CD4-positive, alpha-beta T cell treated with Interleukin-15 for 1 hour (primary cell): ENCODE data around the gene ARHGAP42.

ENCODE experiments used
- DNase-seq: peaks from one replicate; pipeline ENCODE4 v3.0.0-alpha.2; 2020

Gene ARHGAP42

DNA sequence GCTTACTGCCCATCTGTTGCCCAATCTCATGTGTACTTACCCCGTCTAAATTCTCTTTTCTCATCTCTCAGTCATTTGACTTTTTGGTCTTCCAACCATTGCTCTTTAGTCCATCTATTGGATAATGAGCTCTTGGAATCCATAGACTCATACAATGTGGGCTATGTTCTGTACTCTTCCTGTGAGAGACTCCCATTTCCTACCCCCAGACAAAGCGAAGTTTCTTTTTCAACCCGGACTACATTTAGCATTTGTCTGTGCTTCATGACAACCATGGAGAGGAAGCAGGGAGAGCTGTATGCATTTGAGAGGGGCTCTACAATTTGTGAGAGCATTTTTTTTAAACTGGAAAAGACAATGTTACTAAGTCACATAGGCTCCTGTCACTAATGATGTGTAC lies 4.0 kb upstream of the ARHGAP42 start:
- DNase-seq: no peak

DNA sequence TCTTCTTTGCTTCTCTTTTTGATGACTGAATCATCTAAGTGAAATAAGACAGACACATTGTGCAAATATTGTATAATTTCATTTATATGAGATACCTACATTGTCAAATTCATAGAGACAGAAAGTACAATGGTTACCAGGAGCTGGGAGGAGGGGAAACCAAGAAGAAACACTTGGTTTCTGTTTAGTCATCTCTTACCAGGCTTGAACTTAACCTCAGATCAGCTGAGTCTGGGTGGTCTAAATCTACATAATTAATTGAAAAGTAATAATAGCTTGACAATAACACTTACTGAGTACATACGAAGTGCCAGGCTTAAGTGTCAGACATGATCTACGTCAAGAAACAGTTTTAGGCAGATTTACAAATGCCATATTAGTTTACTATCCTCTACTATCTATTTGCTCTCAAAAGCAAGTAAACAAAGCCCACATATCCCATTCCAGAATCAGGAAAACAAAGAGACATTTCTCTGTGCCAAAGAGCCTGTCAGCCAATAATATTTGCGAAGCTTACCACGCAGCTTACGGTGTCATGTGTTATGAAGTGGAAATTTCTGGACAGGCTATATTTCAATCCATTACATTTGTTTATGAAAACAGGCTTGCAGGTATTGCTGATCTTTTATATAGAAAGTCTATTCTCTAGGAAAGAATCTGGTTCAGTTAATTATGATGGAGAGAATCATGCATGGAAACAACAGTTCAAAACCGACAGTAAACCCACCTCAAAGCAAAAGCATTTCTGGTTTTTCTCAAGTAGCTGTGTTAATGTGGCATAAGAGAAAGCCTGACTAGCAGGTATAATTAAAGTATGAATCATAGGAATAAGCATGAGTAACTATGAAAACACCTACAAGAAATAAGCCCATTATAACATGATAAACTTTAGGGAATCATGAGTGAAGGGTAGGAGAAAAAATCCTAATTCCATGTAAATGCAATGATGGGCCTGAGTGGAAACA lies 2.7 kb upstream of the ARHGAP42 start:
- no peak for DNase-seq

DNA sequence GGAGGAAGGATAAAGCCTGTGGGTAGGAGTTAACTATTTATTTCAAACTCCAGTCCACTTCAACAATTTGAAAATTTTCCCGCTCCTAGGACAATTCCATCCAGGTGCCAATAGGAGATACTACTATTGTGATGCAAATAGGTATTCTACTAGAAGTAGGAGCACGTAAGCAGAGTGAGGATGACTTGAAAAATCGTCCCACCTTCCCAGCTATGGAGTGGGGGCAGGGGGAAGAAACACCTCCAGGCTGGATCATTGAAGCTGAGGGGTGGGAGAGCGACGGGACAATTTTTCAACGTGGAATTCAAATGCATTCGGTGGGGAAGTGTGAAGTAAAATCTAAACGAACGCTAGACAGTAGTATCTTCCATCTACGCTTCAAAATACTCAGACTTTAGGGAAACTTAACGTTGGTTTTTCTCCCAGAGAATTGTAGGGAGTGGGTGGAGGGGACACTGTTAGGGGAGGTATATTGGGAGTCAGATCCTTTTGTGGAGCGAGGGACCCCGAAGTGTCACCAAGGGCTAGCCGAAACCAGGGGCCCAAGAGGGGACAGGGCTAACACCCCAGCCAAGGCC lies 523 bp upstream of the ARHGAP42 start:
- DNase-seq: no peak

DNA sequence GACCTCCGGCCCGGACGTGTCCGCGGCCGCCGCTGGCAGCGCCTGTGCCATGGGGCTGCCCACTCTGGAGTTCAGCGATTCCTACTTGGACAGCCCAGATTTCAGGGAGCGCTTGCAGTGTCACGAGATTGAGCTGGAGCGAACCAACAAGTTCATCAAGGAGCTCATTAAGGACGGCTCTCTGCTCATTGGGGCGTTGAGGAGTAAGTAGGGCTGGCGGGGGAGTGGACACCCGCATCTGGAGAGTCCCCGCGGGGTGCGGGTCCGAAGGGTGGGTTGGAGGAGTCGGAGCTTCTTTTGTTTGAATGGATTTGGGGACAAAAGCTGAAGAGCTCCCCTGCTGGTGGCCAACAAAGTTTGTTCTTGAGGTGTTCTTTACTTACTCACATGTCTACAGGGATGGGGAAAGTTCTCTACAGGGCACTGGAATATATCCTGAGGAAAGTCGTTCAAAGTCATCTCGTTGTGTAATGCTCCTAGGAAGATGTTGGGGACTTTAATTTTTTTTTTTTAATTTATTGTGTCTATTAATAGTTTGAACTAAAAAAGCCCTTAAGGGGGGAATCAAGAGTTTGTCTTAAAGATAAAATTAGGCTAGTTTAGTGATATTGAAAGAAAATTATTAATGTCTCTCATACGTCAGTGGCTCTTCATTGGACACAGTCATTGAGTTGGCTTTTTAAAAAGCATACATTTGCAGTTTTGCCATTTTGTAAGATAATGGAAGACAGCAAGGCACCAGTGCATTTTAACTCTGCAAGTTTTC lies 725 bp downstream of the ARHGAP42 start:
- DNase-seq: peak; percentile 27

DNA sequence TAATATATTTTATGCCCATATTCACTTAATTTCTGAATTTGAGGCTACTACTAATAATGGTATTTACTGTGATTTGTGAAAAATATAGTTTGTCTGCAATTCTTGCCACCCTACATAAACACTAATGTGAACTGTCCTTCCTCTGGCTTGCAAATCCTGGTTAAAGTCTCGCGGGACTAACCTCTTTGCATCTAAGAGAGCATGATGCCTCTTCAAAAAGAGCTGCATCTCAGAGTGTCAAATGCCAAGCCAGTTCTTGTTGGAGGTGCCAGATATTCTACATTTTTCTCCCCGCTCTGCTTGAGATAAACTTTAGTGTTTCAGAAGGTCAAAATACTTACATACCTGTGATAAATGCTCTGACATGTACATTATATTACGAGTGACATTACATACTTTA lies 2.1 kb downstream of the ARHGAP42 start:
- no peak for DNase-seq

DNA sequence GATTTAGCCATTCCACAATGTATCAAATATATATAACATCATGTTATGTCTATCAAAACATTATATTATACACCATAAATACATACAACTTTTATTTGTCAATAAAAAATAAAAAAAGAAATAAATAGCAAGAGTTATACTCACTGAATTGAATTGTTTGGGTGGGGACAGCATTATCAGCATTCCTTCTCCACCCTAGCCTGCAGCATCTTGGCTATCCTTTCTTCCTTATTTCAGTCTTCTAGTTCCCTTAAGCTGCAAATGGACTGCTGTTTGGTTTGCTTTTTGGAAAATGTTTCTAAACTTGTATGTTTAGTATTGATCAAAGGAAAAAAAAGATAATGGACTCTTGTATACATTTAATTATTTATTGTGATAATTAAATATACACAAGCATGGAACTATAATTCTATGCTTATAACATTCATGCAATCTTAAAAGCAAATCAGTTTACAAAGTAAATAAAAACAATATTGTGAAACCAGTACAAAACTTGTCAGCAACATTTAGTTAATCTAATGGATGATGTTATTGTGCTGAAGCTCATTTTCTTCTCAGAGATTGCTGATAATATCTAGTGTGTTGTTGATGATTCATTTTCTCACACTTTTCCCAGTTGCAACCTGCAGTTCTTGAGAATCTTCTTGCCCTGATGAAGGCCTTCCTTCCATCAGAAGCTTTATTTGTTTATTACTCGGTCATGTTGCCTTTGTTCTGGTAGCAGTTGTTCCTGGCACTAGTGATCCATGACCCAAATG lies 5.0 kb downstream of the ARHGAP42 start:
- no peak for DNase-seq

DNA sequence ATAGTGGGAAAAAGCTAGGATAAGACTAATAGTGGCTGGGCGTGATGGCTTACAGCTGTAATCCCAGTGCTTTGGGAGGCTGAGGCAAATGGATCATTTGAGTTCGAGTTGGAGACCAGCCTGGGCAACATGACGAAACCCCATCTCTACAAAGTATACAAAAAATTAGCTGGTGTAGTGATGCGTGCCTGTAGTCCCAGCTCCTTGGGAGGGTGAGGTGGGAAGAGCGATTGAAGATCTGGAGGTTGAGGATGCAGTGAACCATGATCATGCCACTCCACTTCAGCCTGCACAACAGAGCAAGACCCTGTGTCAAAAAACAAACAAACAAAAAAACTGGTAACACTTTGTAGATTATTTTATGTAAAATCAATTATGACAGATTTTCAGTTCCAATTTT lies 8.8 kb downstream of the ARHGAP42 start:
- no peak for DNase-seq

DNA sequence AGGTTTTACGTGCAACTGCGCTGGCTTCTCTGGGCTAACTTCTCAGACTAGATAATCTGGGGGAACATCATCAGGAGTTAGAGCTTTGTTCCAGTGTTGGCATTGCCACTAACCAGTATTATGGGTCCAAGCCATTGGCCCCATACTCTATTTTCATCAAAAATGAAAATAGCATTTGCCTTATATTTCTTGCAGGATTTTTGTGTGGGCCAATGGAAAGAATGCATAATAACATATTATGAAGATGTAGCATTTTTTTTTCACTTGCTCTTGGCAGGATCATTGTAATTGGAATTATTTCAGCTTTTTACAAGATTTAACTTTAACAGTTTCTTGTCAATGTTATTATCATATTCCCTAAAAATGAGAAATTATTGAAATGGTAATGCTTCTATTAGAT lies 16.1 kb downstream of the ARHGAP42 start:
- no peak for DNase-seq

DNA sequence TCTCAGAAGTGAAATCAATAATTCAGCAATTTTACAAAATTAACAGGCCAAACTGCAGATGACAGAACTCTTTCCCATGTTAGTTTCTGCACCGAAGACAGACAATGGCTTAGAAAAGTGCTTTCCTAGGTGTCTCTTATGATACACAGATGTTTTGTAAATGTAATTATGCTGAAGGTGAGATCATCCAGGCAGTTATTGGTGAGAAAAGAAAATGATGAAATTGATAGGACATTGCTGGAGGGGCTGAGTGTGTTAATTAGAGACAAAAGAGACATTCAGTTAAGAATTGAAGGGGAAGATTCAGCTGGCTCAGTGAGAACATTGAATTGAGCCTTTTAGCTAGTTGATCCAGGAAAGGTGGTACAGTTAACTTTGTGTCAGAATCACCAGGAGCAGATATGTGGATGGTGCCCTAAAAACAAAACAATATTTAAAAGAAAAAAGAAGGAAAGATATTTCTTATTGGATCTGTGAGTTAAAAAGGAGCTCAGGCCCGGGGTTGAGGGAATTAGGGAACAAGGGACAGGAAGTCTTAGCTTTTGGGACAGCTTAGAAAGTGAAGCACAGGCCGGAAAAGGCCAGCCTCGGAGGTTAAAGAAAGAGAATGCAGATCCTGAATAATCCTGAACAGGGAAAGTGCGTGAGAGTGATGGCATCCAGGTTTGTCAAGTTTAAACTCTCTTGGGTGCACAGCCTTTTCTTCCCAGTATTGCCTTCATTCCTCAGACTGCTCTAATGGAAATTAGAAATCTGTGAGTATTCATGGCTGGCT lies 16.9 kb downstream of the ARHGAP42 start:
- DNase-seq: no peak

DNA sequence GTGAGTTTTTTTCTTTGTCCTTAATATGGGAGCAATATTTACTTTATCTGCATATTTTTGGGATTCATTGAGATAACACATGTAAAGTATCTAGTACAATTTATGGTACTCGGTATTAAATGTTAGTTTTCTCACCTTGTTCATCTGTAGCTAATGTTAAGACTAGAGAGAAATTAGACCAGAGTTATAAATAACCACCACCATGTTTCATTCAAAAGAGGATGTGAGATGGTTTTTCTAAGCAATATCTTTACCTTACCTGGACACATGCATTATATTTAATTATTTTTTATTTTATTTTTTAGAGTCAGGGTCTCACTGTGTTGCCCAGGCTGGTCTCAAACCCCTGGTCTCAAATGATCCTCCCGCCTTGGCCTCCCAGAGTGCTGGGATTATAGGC lies 18.4 kb downstream of the ARHGAP42 start:
- DNase-seq: no peak

DNA sequence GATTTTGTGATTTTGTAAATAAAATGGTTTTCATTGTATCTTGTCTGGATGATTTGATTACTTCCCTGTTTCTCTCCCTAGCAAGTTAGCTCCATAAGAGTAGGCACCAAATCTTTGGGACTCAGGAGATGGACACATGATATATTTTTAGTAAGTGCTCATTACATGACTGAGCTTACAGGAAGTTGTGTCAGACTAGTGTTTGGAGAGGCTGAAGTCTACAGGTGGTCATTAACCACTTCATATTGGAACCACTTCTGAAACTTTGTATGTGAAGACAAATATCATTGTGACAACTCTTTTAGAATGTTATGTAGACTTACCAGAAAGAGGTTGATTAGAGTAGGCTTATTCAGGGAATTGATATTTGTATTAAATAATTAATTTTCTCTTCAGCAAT lies 19.1 kb downstream of the ARHGAP42 start:
- DNase-seq: no peak

DNA sequence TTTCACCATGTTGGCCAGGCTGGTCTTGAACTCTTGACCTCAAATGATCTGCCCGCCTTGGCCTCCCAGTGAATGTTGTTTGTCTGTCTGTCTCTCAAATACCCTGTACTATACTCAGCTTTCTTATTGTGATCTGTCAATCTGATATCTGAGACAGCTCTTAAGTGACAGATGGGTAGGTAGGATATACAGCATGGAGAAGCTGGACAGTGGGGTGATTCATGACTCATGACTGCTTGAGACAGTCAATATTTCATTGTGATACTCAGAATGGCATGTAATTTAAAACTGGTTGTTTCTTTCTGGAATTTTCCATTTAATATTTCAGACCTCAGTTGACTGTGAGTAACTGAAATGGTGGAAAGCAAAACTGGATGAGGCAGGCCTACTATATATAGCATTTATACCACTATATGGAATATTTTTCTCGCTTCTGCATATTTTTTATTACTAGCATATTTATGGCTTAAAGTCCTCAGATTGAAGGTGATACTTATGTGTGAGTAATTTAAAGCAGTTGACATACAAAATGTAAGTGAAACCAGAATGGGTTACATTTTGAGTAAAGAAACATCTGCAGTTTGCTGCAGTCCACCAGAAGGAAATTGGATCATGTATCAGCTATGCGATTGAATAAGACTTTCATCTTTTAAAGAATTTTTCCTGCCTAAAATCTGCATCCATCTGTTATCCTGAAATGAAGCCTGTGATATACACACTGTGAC lies 22.3 kb downstream of the ARHGAP42 start:
- DNase-seq: no peak

DNA sequence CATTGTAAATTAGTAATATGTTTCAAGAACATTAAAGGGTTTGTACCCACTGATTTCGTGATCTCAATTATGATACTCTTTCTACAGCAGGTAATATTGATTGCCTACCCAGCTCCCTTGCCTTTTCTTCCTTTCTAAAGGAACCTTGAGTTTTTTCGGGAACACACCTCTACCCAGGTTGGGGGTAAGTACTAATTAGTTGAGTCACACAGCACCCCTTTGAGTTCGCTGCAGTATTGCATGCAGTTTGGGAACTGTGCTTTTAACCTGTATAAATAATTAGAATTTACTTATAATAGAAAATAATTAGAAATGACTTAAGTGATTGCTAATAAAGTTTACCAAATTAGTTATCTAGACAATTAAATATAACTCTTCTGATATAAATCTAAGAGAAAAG lies 24.9 kb downstream of the ARHGAP42 start:
- DNase-seq: no peak

DNA sequence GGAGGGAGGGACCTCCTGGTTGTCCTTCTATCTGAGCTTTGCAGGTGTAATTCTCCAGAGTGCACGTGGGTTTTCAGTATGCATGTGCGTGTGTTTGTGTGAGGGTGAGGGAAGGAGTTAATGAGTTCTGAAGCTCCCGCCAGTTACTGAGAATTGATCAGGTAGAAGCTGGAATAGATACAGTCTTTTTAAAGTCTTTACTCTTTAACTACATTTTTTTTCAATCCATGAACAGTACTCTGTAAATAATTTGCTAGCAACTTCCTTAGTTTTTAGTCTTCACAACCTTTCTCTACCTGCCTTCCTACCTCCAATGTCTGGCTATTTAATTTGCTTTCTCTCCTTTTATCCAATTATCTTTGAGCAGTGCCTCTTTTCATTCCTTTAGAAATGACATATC lies 25.5 kb downstream of the ARHGAP42 start:
- no peak for DNase-seq

DNA sequence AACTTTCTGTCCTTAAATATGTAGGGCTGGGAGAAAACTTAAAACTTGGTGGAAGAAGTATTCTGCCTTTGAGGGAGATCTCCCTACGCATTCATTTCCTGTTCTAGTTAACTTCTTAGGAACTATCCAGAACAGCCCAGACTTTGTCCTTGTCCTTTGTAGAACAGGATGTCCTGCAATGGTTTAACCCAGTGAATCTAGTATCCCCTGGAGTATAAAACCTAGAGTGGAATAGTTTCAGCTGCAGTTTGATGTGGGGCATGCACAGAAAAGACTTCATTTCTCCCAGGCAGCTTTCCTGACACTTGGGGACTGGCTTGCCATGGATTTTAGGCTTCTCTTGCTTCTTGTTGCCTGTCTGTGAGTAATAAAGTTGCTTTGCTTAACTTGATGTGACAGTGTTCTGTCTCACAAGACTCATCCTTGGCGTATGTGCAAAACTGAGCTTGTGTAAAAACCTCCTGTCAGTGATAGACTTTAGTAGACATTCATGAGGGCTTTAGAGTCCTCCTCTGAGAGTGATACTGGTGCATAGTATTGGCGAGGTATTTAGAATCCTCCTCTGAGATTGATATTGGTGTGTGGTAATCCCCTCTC lies 28.2 kb downstream of the ARHGAP42 start:
- DNase-seq: no peak

DNA sequence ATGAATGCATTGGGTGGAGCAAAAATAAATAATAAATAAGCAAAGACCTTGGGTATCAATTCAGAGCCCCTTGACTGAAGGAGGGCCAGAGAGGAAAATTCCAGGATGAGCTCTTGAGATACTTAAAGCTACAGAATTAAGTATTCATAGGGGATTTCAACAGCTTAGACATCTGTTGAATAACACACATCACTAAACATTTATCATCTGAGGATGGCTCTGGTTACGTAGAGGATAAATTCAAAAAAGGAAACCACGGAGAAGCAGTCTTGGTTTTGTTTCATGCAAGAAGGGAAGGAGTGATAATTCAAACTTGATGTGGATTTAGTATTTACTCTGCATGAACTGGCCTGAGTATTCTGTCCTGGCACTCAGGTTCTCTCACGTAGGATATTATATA lies 29.8 kb downstream of the ARHGAP42 start:
- no peak for DNase-seq

DNA sequence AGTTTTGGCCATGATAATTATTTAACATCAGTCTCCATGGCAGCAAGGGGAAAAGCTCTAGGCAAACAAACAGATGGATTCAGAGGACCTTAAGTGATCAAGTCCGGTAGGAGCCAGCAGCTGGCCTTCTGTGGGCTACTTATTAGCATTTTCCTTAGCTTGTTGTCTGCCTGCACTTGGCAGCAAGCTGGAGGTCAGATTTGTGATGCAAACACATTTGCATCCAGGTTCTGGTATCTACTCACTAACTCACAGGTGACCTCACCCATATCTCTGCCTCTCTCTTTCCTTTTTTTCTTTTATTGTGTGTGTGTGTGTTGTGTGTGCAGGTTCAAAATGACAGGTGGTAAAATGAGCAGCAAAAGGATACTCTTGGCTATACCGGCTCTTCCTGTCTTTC lies 32.3 kb downstream of the ARHGAP42 start:
- no peak for DNase-seq

DNA sequence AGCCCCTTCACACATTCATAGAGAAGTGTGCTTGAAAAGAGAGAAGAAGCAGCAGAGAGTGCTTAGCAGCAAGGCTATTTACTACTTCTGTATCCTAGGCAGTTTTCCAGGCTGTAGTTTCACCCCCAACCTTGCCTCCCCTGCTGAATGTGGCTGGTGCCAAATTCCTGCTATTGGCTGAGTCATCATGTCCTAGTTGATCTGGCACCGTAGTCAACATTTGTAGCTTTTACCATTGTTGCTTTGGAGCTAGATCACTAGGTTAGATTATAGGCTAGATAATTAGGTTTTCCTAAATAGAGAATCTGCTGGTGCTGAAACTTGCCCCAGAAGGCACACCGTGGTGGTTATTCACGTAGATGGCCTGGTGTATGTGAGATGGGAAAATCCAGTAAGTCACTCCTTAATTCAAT lies 32.7 kb downstream of the ARHGAP42 start:
- no peak for DNase-seq

DNA sequence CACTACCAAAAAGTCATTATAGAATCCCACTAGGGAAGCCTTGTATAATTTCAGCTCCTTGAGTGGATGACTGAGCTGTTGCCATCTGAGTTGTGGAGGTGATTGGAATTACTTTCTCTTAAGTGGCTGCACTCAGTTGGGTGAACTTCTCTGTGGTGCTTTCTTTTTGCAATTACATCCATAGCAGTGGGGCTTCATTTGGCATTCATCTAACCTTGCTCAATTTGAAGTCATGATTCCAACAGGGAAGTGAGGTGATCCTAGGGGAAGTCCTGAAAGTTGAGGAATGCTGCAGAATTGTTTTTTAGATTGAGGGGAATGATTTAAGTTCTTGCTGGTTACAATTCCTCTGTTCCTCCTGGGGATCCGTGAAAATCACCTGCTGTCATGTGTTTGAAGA lies 39.6 kb downstream of the ARHGAP42 start:
- no peak for DNase-seq

DNA sequence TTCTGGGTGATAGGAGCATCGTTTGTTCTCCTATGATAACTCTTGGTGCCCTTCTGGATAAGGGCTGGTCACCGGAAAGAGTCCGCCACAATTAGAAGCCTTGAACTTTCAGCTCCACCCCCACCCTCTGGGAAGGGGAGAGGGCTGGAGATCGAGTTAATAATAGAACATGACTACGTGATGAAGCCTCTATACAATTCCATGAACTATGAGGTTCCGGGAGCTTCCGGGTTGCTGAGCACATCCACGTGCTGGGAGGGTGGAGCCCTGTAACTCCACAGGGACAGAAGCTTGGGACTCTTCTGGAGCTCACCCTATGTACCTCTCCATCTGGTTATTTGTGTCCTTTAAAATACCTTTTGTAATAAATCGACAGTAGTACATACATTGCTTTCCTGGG lies 40.3 kb downstream of the ARHGAP42 start:
- no peak for DNase-seq

DNA sequence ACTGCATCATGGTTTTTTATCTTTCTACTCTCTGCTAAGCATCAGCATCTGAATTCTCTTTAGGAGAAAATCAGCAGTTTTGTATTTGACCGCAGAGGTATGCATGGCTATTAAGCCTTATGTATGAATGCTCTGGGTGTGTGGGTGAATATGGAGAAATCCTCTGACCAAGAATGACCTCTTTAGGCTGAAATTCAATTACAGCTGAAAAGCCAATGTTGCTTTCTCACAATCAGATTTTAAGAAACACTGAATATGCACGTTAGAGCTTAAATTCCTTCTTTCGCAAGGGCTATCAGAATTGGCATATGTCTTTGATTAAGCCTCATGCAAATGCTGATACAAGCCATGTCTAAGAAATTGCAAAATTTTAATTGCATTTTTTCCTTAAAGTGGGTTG lies 43.2 kb downstream of the ARHGAP42 start:
- no peak for DNase-seq
